ENCODE data around the gene CACNA2D3.

GRCh38 chr3:54514416-54514815, 392.1 kb downstream of the CACNA2D3 start:
- TF ChIP-seq TAF1 (IDR thresholded peaks at IDR 0.05; ENCODE audit: low read depth) (no peak), REST (IDR thresholded peaks at IDR 0.05; ENCODE audit: borderline replicate concordance) (no peak)

Data from neural cell (in vitro differentiated cells).